ENCODE measurements around the gene PDZRN3. TPM values are rescaled to one million over a fixed set of nuclear protein-coding genes. Genes with fewer than 3 reads are reported as not detected.

Gene PDZRN3
- total and polyA plus RNA-seq, 2 donors (not counting 1 experiment from before 2014, with no cell fraction given), result 14.6 to 56.3 TPM

GRCh38 chr3:73433079-73433478 lies 191.7 kb downstream of the PDZRN3 start:
- DNase-seq (ENCODE audit: low read depth in 2 of 2), result no peak
- H3K27me3 ChIP-seq (ENCODE audit: control insufficient read depth, insufficient read depth, low read length), result no peaks in the 10 kb centered on the region
- peak overlapping the region; percentile 41 for H3K4me2 ChIP-seq (ENCODE audit: extremely low read depth, insufficient read depth, low read length)
- no peaks in the 10 kb centered on the region for H3K36me3 ChIP-seq (ENCODE audit: control insufficient read depth, insufficient read depth, low read length)
- peaks cover 3% of the 10 kb centered on the region for H3K4me1 ChIP-seq (ENCODE audit: control insufficient read depth, extremely low read depth, insufficient read depth, low read length)
- H3K4me3 ChIP-seq (replicated peaks in 1 of 4; ENCODE audit: control extremely low read depth in 1 of 4, insufficient read depth in 1 of 4, low read depth in 3 of 4, low read length in 4 of 4), result no peak overlapping the region
- no peaks in the 10 kb centered on the region for H3K9me3 ChIP-seq (ENCODE audit: control insufficient read depth, insufficient read depth, low read depth, low read length)
- H3K9ac ChIP-seq (ENCODE audit: insufficient read depth, low read length), result no peak overlapping the region
- no peaks in the 10 kb centered on the region for H4K20me1 ChIP-seq (ENCODE audit: control insufficient read depth, extremely low read depth, insufficient read depth, low read length)
- H2AFZ ChIP-seq (ENCODE audit: low read length), result no peak overlapping the region
- TF ChIP-seq CTCF (conservative IDR thresholded peaks at IDR 0.05 in 1 of 2, IDR thresholded peaks at IDR 0.05 in 1 of 2; ENCODE audit: low read depth in 1 of 2, low read length in 2 of 2), result no peak
- TF ChIP-seq EZH2 (IDR thresholded peaks at IDR 0.05; ENCODE audit: low read length, missing control alignments), result no peak
- no peaks in the 10 kb centered on the region for H3K79me2 ChIP-seq (ENCODE audit: control insufficient read depth, insufficient read depth, low read length)
- no peak overlapping the region for H3K27ac ChIP-seq (ENCODE audit: insufficient read depth, low read length)

GRCh38 chr3:73432706-73433032 lies 192.1 kb downstream of the PDZRN3 start:
- H2AFZ ChIP-seq (ENCODE audit: low read length), result no peak overlapping the region
- no peak for TF ChIP-seq EZH2 (IDR thresholded peaks at IDR 0.05; ENCODE audit: low read length, missing control alignments)
- no peak for TF ChIP-seq CTCF (conservative IDR thresholded peaks at IDR 0.05 in 1 of 2, IDR thresholded peaks at IDR 0.05 in 1 of 2; ENCODE audit: low read depth in 1 of 2, low read length in 2 of 2)
- peak overlapping the region; percentile 41 for H3K4me2 ChIP-seq (ENCODE audit: extremely low read depth, insufficient read depth, low read length)
- no peak overlapping the region for H3K27ac ChIP-seq (ENCODE audit: insufficient read depth, low read length)
- no peaks in the 10 kb centered on the region for H3K36me3 ChIP-seq (ENCODE audit: control insufficient read depth, insufficient read depth, low read length)
- H3K9me3 ChIP-seq (ENCODE audit: control insufficient read depth, insufficient read depth, low read depth, low read length), result no peaks in the 10 kb centered on the region
- no peak overlapping the region for H3K9ac ChIP-seq (ENCODE audit: insufficient read depth, low read length)
- H3K27me3 ChIP-seq (ENCODE audit: control insufficient read depth, insufficient read depth, low read length), result no peaks in the 10 kb centered on the region
- H4K20me1 ChIP-seq (ENCODE audit: control insufficient read depth, extremely low read depth, insufficient read depth, low read length), result no peaks in the 10 kb centered on the region
- DNase-seq (ENCODE audit: low read depth in 2 of 2), result no peak
- peaks cover 3% of the 10 kb centered on the region for H3K4me1 ChIP-seq (ENCODE audit: control insufficient read depth, extremely low read depth, insufficient read depth, low read length)
- no peaks in the 10 kb centered on the region for H3K79me2 ChIP-seq (ENCODE audit: control insufficient read depth, insufficient read depth, low read length)
- H3K4me3 ChIP-seq (replicated peaks in 1 of 4; ENCODE audit: control extremely low read depth in 1 of 4, insufficient read depth in 1 of 4, low read depth in 3 of 4, low read length in 4 of 4), result no peak overlapping the region

GRCh38 chr3:73432023-73432705 lies 192.6 kb downstream of the PDZRN3 start:
- Histone ChIP-seq H3K27ac (ENCODE audit: insufficient read depth, low read length) (no peak overlapping the region), H3K4me3 (replicated peaks in 1 of 4; ENCODE audit: control extremely low read depth in 1 of 4, insufficient read depth in 1 of 4, low read depth in 3 of 4, low read length in 4 of 4) (no peak overlapping the region), H2AFZ (ENCODE audit: low read length) (no peak overlapping the region), H4K20me1 (ENCODE audit: control insufficient read depth, extremely low read depth, insufficient read depth, low read length) (no peaks in the 10 kb centered on the region), H3K4me2 (ENCODE audit: extremely low read depth, insufficient read depth, low read length) (no peak overlapping the region), H3K9me3 (ENCODE audit: control insufficient read depth, insufficient read depth, low read depth, low read length) (no peaks in the 10 kb centered on the region), H3K27me3 (ENCODE audit: control insufficient read depth, insufficient read depth, low read length) (no peaks in the 10 kb centered on the region), H3K36me3 (ENCODE audit: control insufficient read depth, insufficient read depth, low read length) (no peaks in the 10 kb centered on the region), H3K4me1 (ENCODE audit: control insufficient read depth, extremely low read depth, insufficient read depth, low read length) (peaks cover 3% of the 10 kb centered on the region), H3K79me2 (ENCODE audit: control insufficient read depth, insufficient read depth, low read length) (no peaks in the 10 kb centered on the region), H3K9ac (ENCODE audit: insufficient read depth, low read length) (no peak overlapping the region)
- DNase-seq (ENCODE audit: low read depth in 2 of 2), result peak; percentile 41 to 70
- TF ChIP-seq EZH2 (IDR thresholded peaks at IDR 0.05; ENCODE audit: low read length, missing control alignments) (no peak), CTCF (conservative IDR thresholded peaks at IDR 0.05 in 1 of 2, IDR thresholded peaks at IDR 0.05 in 1 of 2; ENCODE audit: low read depth in 1 of 2, low read length in 2 of 2) (peak; percentile 65 to 67)

Measured in fibroblast of lung (primary cell).